Measurements from ENCODE around the gene CD81.
A peak's percentile ranks its signal among the peaks of the same experiment; 100 is the strongest.

- TF ChIP-seq POLR2A (IDR thresholded peaks at IDR 0.05) (no peak), CTCF (IDR thresholded peaks at IDR 0.05) (no peak), POLR2AphosphoS5 (IDR thresholded peaks at IDR 0.05) (peak in 2 of 3 donors; percentile 5 to 21), EP300 (IDR thresholded peaks at IDR 0.05; ENCODE audit: low read depth) (no peak)
These were observed 667 bp downstream of the CD81 start for GRCh38 chr11:2377511-2378443.

Measured in transverse colon (tissue), 4 donors.